Lung (tissue), 12 donors: Measurements from ENCODE around the gene IRS4. TPM values are rescaled to one million over a fixed set of nuclear protein-coding genes. Genes with fewer than 3 reads are reported as not detected.

Experiments
- ATAC-seq: fragments of 200-7000 bp; cut with Tn5 transposase; one replicate; pipeline ENCODE4 v1.9.1; 2020; ENCODE audit warnings: moderate number of reproducible peaks; ENCODE audit not compliant: insufficient read depth, low FRiP score
- DNase-seq, 3 donors: peaks; one replicate each; pipeline ENCODE4 v3.0.0-alpha.2; 2013 to 2017
- H3K27ac ChIP-seq, 2 donors: one replicate each; pipeline ENCODE4 v1.5.1; 2013; ENCODE audit warnings: mild to moderate bottlenecking in 2 of 2, moderate library complexity in 2 of 2, control low read depth in 1 of 2, inconsistent platforms in 1 of 2, low read depth in 1 of 2, low read length in 1 of 2
- H3K27me3 ChIP-seq, 3 donors: one replicate each; pipeline ENCODE4 v1.5.1; 2013; ENCODE audit warnings: low read length in 2 of 3; ENCODE audit not compliant: control insufficient read depth in 3 of 3, insufficient read depth in 3 of 3
- H3K36me3 ChIP-seq, 4 donors: one replicate each; pipeline ENCODE4 v1.5.1; 2013; ENCODE audit warnings: low read length in 4 of 4, mild to moderate bottlenecking in 1 of 4, moderate library complexity in 1 of 4; ENCODE audit not compliant: control insufficient read depth in 4 of 4, insufficient read depth in 4 of 4
- H3K4me1 ChIP-seq, 5 donors: one replicate each; pipeline ENCODE4 v1.5.1; 2013; ENCODE audit warnings: low read length in 5 of 5, mild to moderate bottlenecking in 2 of 5, moderate library complexity in 1 of 5; ENCODE audit not compliant: control insufficient read depth in 5 of 5, insufficient read depth in 5 of 5
- H3K4me3 ChIP-seq: one replicate; pipeline ENCODE4 v1.5.1; 2013; ENCODE audit warnings: mild to moderate bottlenecking, control low read depth, moderate library complexity
- H3K9ac ChIP-seq, 2 donors: one replicate each; pipeline ENCODE4 v1.5.1; 2013; ENCODE audit warnings: low read length in 2 of 2, control low read depth in 1 of 2; ENCODE audit not compliant: insufficient read depth in 1 of 2
- H3K9me3 ChIP-seq, 4 donors: one replicate each; pipeline ENCODE4 v1.5.1; 2013; ENCODE audit warnings: low read length in 3 of 4, mild to moderate bottlenecking in 1 of 4, moderate library complexity in 1 of 4; ENCODE audit not compliant: control insufficient read depth in 4 of 4, insufficient read depth in 3 of 4
- WGBS, 2 donors: extraction: QIAGEN DNeasy Blood & Tissue Kit; methylation state at CpG; one replicate each; pipeline ENCODE4 v1.1.7; 2013; 5-methylcytosine and 5-hydroxymethylcytosine counted together
- polyA plus RNA-seq, 2 donors: library from polyadenylated mRNA; stranded (reverse); fragments of 200-250 nt; gene quantifications; one replicate each; pipeline ENCODE4 v1.2.1, GENCODE V29; 2013
- total RNA-seq, 2 donors: library from RNA; depleted of rRNA in 1 of 2; stranded (reverse); fragments of >200 nt in 1 of 2; gene quantifications; one replicate each; pipeline ENCODE4 v1.2.1, GENCODE V29; 2014 to 2021
- TF ChIP-seq, protein P1 (sequence below): IDR thresholded peaks from 2 replicates; pipeline ENCODE4 v1.5.1; 2012; ENCODE audit warnings: mild to moderate bottlenecking; ENCODE audit errors: control extremely low read depth, extremely low read depth
- donor health status: control.
- donor health status: control.
- donor health status: Bipolar disorder and iron deficiency.
- donor health status: healthy.
- donor health status: DM: yes; HTN: yes; CAD: no.

IRS4 gene
- total and polyA plus RNA-seq, 4 donors, result 0.04 to 2.0 (median 0.13) TPM

DNA sequence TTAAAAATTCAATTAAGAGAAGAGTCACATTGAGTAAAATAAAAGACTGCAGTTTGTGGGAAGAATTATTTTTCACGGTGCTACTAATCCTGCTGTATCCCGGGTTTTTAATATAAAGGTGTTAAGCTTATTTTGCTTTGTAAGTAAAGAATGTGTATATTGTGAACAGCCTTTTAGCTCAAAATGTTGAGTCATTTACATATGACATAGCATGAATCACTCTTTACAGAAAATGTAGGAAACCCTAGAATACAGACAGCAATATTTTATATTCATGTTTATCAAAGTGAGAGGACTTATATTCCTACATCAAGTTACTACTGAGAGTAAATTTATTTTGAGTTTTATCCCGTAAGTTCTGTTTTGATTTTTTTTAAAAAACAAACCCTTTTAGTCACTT is 39.7 kb downstream of the IRS4 start:
- Histone ChIP-seq H3K27me3 (peaks cover 0 to 24% (median 8%) of the 10 kb centered on the region in 3 donors), H3K4me3 (no peak overlapping the region), H3K4me1 (no peaks in the 10 kb centered on the region), H3K9ac (no peak overlapping the region), H3K36me3 (no peaks in the 10 kb centered on the region), H3K9me3 (no peaks in the 10 kb centered on the region), H3K27ac (no peak overlapping the region)
- no peak for DNase-seq
- WGBS, 2 donors, result 80 to 91% methylated on average over 3 of the region's 3 CpGs
- ATAC-seq, result no peak
- TF ChIP-seq, protein P1, sequence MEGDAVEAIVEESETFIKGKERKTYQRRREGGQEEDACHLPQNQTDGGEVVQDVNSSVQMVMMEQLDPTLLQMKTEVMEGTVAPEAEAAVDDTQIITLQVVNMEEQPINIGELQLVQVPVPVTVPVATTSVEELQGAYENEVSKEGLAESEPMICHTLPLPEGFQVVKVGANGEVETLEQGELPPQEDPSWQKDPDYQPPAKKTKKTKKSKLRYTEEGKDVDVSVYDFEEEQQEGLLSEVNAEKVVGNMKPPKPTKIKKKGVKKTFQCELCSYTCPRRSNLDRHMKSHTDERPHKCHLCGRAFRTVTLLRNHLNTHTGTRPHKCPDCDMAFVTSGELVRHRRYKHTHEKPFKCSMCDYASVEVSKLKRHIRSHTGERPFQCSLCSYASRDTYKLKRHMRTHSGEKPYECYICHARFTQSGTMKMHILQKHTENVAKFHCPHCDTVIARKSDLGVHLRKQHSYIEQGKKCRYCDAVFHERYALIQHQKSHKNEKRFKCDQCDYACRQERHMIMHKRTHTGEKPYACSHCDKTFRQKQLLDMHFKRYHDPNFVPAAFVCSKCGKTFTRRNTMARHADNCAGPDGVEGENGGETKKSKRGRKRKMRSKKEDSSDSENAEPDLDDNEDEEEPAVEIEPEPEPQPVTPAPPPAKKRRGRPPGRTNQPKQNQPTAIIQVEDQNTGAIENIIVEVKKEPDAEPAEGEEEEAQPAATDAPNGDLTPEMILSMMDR, result no peak
